H1 (cell line): Measurements from ENCODE around the gene CEP68. TPM values are rescaled to one million over a fixed set of nuclear protein-coding genes. Genes with fewer than 3 reads are reported as not detected.

Experiments
- CTCF ChIA-PET: fragments of 300-600 bp; sonication (Branson Sonifier 250); formaldehyde crosslinking; loops from one replicate; lab custom pipeline; 2021; ENCODE audit not compliant: partially characterized antibody; lab: Charles Lee
- POLR2A ChIA-PET: fragments of 300-600 bp; sonication (Branson Sonifier 250); formaldehyde crosslinking; loops from one replicate; lab custom pipeline; 2021; ENCODE audit warnings: inconsistent platforms; ENCODE audit not compliant: partially characterized antibody; lab: Charles Lee
- DNase-seq, 2 experiments: peaks; one replicate each; pipeline versions ENCODE4 v3.0.0 to v3.0.0-alpha.2; 2010 to 2022; ENCODE audit warnings: low spot score in 2 of 2, low read depth in 1 of 2, mixed read lengths in 1 of 2
- FAIRE-seq: peaks from 2 replicates; lab custom pipeline; 2011; peaks lifted over from hg19 to GRCh38; lab: Jason Lieb, UNC
- H2AFZ ChIP-seq: 2 replicates; pipeline ENCODE4 v1.8.1; 2012; ENCODE audit warnings: low read length, inconsistent platforms
- H2AK5ac ChIP-seq: 2 replicates; pipeline ENCODE4 v1.6.1; 2013; ENCODE audit warnings: low read depth, low read length
- H2BK120ac ChIP-seq: replicated peaks from 2 replicates; pipeline ENCODE3; 2013; ENCODE audit warnings: low read depth, low read length, inconsistent platforms
- H2BK12ac ChIP-seq: 2 replicates; pipeline ENCODE4 v1.6.1; 2013; ENCODE audit warnings: low read depth, low read length
- H2BK15ac ChIP-seq: 2 replicates; pipeline ENCODE4 v1.6.1; 2013; ENCODE audit warnings: low read length
- H2BK20ac ChIP-seq: 2 replicates; pipeline ENCODE4 v1.6.1; 2013; ENCODE audit warnings: low read length
- H2BK5ac ChIP-seq: 2 replicates; pipeline ENCODE4 v1.6.1; 2013; ENCODE audit warnings: low read depth, low read length
- H3K14ac ChIP-seq: 2 replicates; pipeline ENCODE4 v1.6.1; 2013; ENCODE audit warnings: inconsistent platforms; ENCODE audit not compliant: insufficient read length
- H3K18ac ChIP-seq: 2 replicates; pipeline ENCODE4 v1.6.1; 2013; ENCODE audit warnings: low read length; ENCODE audit errors: extremely low read depth
- H3K23ac ChIP-seq: 2 replicates; pipeline ENCODE4 v1.6.1; 2013; ENCODE audit warnings: inconsistent platforms; ENCODE audit not compliant: insufficient read length
- H3K23me2 ChIP-seq: 2 replicates; pipeline ENCODE4 v1.6.1; 2013; ENCODE audit warnings: low read depth, low read length
- H3K27ac ChIP-seq: 2 replicates; pipeline ENCODE4 v1.6.1; 2011; ENCODE audit warnings: low read depth, low read length, inconsistent platforms
- H3K27me3 ChIP-seq, 4 experiments: replicated peaks in 1 of 4; 1 replicate in 1 of 4; 2 replicates in 3 of 4; pipeline versions ENCODE4 v1.6.1 to v1.8.1; 2011 to 2013; ENCODE audit warnings: low read length in 3 of 4, mild to moderate bottlenecking in 3 of 4, inconsistent platforms in 2 of 4, mixed read lengths in 2 of 4, moderate library complexity in 1 of 4; ENCODE audit not compliant: control insufficient read depth in 3 of 4, insufficient read depth in 3 of 4; ENCODE audit errors: extremely low read depth in 1 of 4
- H3K36me3 ChIP-seq, 4 experiments: 2 replicates each; pipeline versions ENCODE4 v1.6.1 to v1.8.1; 2011 to 2013; ENCODE audit warnings: mild to moderate bottlenecking in 4 of 4, low read length in 3 of 4, moderate library complexity in 2 of 4, control low read depth in 1 of 4, inconsistent platforms in 1 of 4; ENCODE audit not compliant: insufficient read depth in 4 of 4, control insufficient read depth in 2 of 4
- H3K4ac ChIP-seq: replicated peaks from 2 replicates; pipeline ENCODE3; 2013; ENCODE audit warnings: low read length, low read depth, mixed read lengths, inconsistent platforms; ENCODE audit not compliant: insufficient read length
- H3K4me1 ChIP-seq, 4 experiments: replicated peaks in 1 of 4; 1 replicate in 1 of 4; 2 replicates in 3 of 4; pipeline versions ENCODE4 v1.6.1 to v1.8.1; 2011 to 2013; ENCODE audit warnings: low read length in 3 of 4, inconsistent platforms in 2 of 4, mixed read lengths in 1 of 4; ENCODE audit not compliant: insufficient read depth in 4 of 4, control insufficient read depth in 3 of 4
- H3K4me2 ChIP-seq, 2 experiments: 2 replicates each; pipeline versions ENCODE4 v1.6.1 to v1.8.1; 2011 to 2013; ENCODE audit warnings: low read depth in 2 of 2, low read length in 2 of 2, control low read depth in 1 of 2, inconsistent platforms in 1 of 2, mild to moderate bottlenecking in 1 of 2; ENCODE audit not compliant: insufficient read depth in 1 of 2
- H3K4me3 ChIP-seq, 4 experiments: fragments of 200-600, 300-600 bp in 1 of 4; sonication (generic), shearing (Covaris generic), sonication (Bioruptor Twin) in 1 of 4; 2 replicates each; pipeline versions ENCODE4 v1.5.1 to v1.8.1; 2011 to 2016; ENCODE audit warnings: low read length in 4 of 4, low read depth in 3 of 4, control low read depth in 2 of 4, inconsistent platforms in 2 of 4, mild to moderate bottlenecking in 2 of 4, mixed read lengths in 1 of 4, moderate library complexity in 1 of 4; ENCODE audit not compliant: insufficient read depth in 2 of 4; ENCODE audit errors: extremely low read depth in 1 of 4
- H3K56ac ChIP-seq: replicated peaks from 2 replicates; pipeline ENCODE3; 2013; ENCODE audit warnings: low read depth, mild to moderate bottlenecking, mixed read lengths, low read length, inconsistent platforms; ENCODE audit not compliant: insufficient read length
- H3K79me1 ChIP-seq: 2 replicates; pipeline ENCODE4 v1.6.1; 2013; ENCODE audit warnings: low read depth, low read length, control low read depth
- H3K79me2 ChIP-seq, 2 experiments: 2 replicates each; pipeline versions ENCODE4 v1.6.1 to v1.8.1; 2012 to 2013; ENCODE audit warnings: low read length in 2 of 2, mild to moderate bottlenecking in 2 of 2, inconsistent platforms in 1 of 2; ENCODE audit not compliant: insufficient read depth in 2 of 2, control insufficient read depth in 1 of 2
- H3K9ac ChIP-seq, 4 experiments: replicated peaks in 1 of 4; 1 replicate in 1 of 4; 2 replicates in 3 of 4; pipeline versions ENCODE4 v1.6.1 to v1.8.1; 2011 to 2013; ENCODE audit warnings: low read depth in 3 of 4, low read length in 3 of 4, control low read depth in 2 of 4, mild to moderate bottlenecking in 2 of 4, moderate library complexity in 2 of 4, inconsistent platforms in 1 of 4; ENCODE audit errors: extremely low read depth in 1 of 4
- H3K9me3 ChIP-seq, 2 experiments: 2 replicates each; pipeline versions ENCODE4 v1.6.1 to v1.8.1; 2012 to 2013; ENCODE audit warnings: mild to moderate bottlenecking in 2 of 2, moderate library complexity in 2 of 2, control low read depth in 1 of 2, inconsistent platforms in 1 of 2, low read depth in 1 of 2, low read length in 1 of 2, mixed read lengths in 1 of 2; ENCODE audit not compliant: insufficient read depth in 2 of 2
- H4K20me1 ChIP-seq, 2 experiments: replicated peaks in 1 of 2; 2 replicates each; pipeline versions ENCODE3 to v1.8.1; 2011 to 2013; ENCODE audit warnings: inconsistent platforms in 2 of 2, low read length in 2 of 2, mild to moderate bottlenecking in 1 of 2; ENCODE audit not compliant: insufficient read depth in 2 of 2, control insufficient read depth in 1 of 2
- H4K5ac ChIP-seq: 2 replicates; pipeline ENCODE4 v1.6.1; 2013; ENCODE audit warnings: low read length, low read depth, mixed read lengths, inconsistent platforms; ENCODE audit not compliant: insufficient read length
- H4K8ac ChIP-seq: 2 replicates; pipeline ENCODE4 v1.8.0; 2013; ENCODE audit warnings: mild to moderate bottlenecking, moderate library complexity, low read length, inconsistent platforms; ENCODE audit not compliant: insufficient read depth; ENCODE audit errors: extremely low read depth
- H4K91ac ChIP-seq: replicated peaks from 2 replicates; pipeline ENCODE3; 2013; ENCODE audit warnings: low read length, mixed read lengths, inconsistent platforms; ENCODE audit not compliant: insufficient read length
- BRCA1 ChIP-seq: IDR thresholded peaks from 2 replicates; pipeline ENCODE4 v1.6.1; 2012; ENCODE audit warnings: low read depth, low read length, improper control_type of control experiment
- TCF12 ChIP-seq: IDR thresholded peaks from 2 replicates; pipeline ENCODE4 v1.6.1; 2011; ENCODE audit warnings: low read depth, mild to moderate bottlenecking, low read length
- TEAD4 ChIP-seq: IDR thresholded peaks from 2 replicates; pipeline ENCODE4 v1.6.1; 2012; ENCODE audit warnings: low read depth, low read length, inconsistent platforms, mixed read lengths
- WGBS, 2 experiments: shearing (Covaris generic) in 1 of 2; methylation state at CpG; one replicate each; pipeline versions ENCODE4 v1.1.6 to v1.1.7; 2013 to 2015; ENCODE audit warnings: low lambda C conversion rate in 2 of 2, mixed read lengths in 2 of 2, inconsistent platforms in 1 of 2, low coverage in 1 of 2, missing lambda C conversion rate in 1 of 2; ENCODE audit not compliant: insufficient replicate concordance in 2 of 2, insufficient coverage in 1 of 2, insufficient read length in 1 of 2; ENCODE audit errors: extremely low coverage in 1 of 2, missing lambda C conversion rate in 1 of 2; 5-methylcytosine and 5-hydroxymethylcytosine counted together
- polyA plus RNA-seq, 7 experiments: library from polyadenylated mRNA; depleted of rRNA in 3 of 7; stranded (reverse) in 5 of 7; unstranded in 2 of 7; fragments of >200 nt in 5 of 7; fragments of 200-250 nt in 2 of 7; gene quantifications; 1 replicate in 5 of 7; 2 replicates in 1 of 7; 4 replicates in 1 of 7; pipeline versions ENCODE4 v1.2.1 to v1.2.3, GENCODE V29; 2011 to 2013; ENCODE audit warnings: missing spikeins in 2 of 7, mixed read lengths in 2 of 7
- total RNA-seq: library from RNA; stranded (reverse); fragmentation: NEBNext Ultra II Directional; extraction: Animal tissue kit (Norgen Biotek cat#: 25700); gene quantifications from 2 replicates; pipeline ENCODE4 v1.2.1, GENCODE V29; 2021

The CEP68 gene
- total and polyA plus RNA-seq, 2 of the 8 experiments (the other 6 are each of a cell fraction or from before 2014, with no cell fraction given): 23.2 to 24.7 TPM

- H2BK15ac ChIP-seq: no peak overlapping the region
- no peaks in the 10 kb centered on the region for H3K27me3 ChIP-seq
- H4K91ac ChIP-seq: no peak overlapping the region
- no peak overlapping the region for H2BK120ac ChIP-seq
- no peaks in the 10 kb centered on the region for H3K9me3 ChIP-seq
- H4K5ac ChIP-seq: no peak overlapping the region
- H3K18ac ChIP-seq: no peak overlapping the region
- no peak overlapping the region for H2AK5ac ChIP-seq
- FAIRE-seq (no peak), DNase-seq (no peak)
- H3K79me1 ChIP-seq: peaks cover 12% of the 10 kb centered on the region; the same call in 1 of the 2 replicates
- ChIA-PET CTCF (interaction anchor here (0.8 to 2.4 kb wide), 10 partner anchors 10 to 117 kb away, joined by 3 to 20 read pairs (median 4); no protein-coding TSS in a partner anchor), POLR2A (interaction anchor here (1.0 to 3.8 kb wide), 3 partner anchors 11 to 156 kb away, joined by 3 to 33 read pairs (median 4); partner anchors contain the start of gene CEP68)
- H3K27ac ChIP-seq: peak overlapping the region; percentile 5; the same call in 1 of the 2 replicates
- H3K36me3 ChIP-seq: peaks cover 20 to 50% (median 36%) of the 10 kb centered on the region in 4 experiments
- TF ChIP-seq TCF12 (no peak), BRCA1 (no peak), TEAD4 (no peak)
- no peak overlapping the region for H2BK20ac ChIP-seq
- peaks cover 0 to 36% of the 10 kb centered on the region in 2 experiments; a peak in 2 of 4 replicates for H3K79me2 ChIP-seq
- H3K56ac ChIP-seq: no peak overlapping the region
- H3K23me2 ChIP-seq: no peaks in the 10 kb centered on the region
- no peak overlapping the region for H3K4me2 ChIP-seq
- 82% methylated on average over 6 of the region's 6 CpGs; no CpG with 5 or more reads in 1 of the 2 experiments for WGBS, 2 experiments
- peaks cover 14 to 19% of the 10 kb centered on the region in 2 experiments for H4K20me1 ChIP-seq
- no peak overlapping the region for H2BK12ac ChIP-seq
- no peak overlapping the region for H2BK5ac ChIP-seq
- no peak overlapping the region for H2AFZ ChIP-seq
- no peak overlapping the region for H3K9ac ChIP-seq
- H4K8ac ChIP-seq: no peak overlapping the region; the same call in 1 of the 2 replicates
- H3K14ac ChIP-seq: no peak overlapping the region
- H3K4me1 ChIP-seq: no peaks in the 10 kb centered on the region
- H3K23ac ChIP-seq: no peak overlapping the region
- H3K4me3 ChIP-seq: no peak overlapping the region
- no peak overlapping the region for H3K4ac ChIP-seq
Measured at GRCh38 chr2:65069439-65069824, 13.2 kb downstream of the CEP68 start.
